Neural cell (in vitro differentiated cells): ENCODE measurements around the gene DNAH8. TPM values are rescaled to one million over a fixed set of nuclear protein-coding genes. Genes with fewer than 3 reads are reported as not detected.

Experiments used
- H2AFZ ChIP-seq: fragments of 200-600, 300-800 bp; sonication (generic), shearing (Covaris generic); 2 replicates; pipeline ENCODE4 v1.6.0; 2014; ENCODE audit warnings: low read depth, mild to moderate bottlenecking, antibody characterized with exemption, low read length, moderate library complexity
- H3F3A ChIP-seq: fragments of 200-600 bp; shearing (Covaris generic); 2 replicates; pipeline ENCODE4 v1.6.1; 2016; ENCODE audit warnings: mild to moderate bottlenecking, moderate library complexity, mixed read lengths, antibody characterized with exemption, low read length; ENCODE audit not compliant: insufficient read depth, poor library complexity, severe bottlenecking
- H3K27ac ChIP-seq: fragments of 200-600, 300-800 bp; sonication (generic), shearing (Covaris generic); 2 replicates; pipeline ENCODE4 v1.5.1; 2014; ENCODE audit warnings: mild to moderate bottlenecking, low read length, moderate library complexity
- H3K27me3 ChIP-seq: fragments of 300-800, 200-600 bp; sonication (generic), shearing (Covaris generic); 2 replicates; pipeline ENCODE4 v1.6.0; 2014; ENCODE audit warnings: mild to moderate bottlenecking, low read depth, low read length, moderate library complexity; ENCODE audit not compliant: insufficient read depth
- H3K36me3 ChIP-seq: fragments of 300-800, 200-600 bp; sonication (generic), shearing (Covaris generic); 2 replicates; pipeline ENCODE4 v1.5.1; 2014; ENCODE audit warnings: mild to moderate bottlenecking, antibody characterized with exemption, low read length, moderate library complexity; ENCODE audit not compliant: insufficient read depth
- H3K4me2 ChIP-seq: fragments of 300-800, 200-600 bp; sonication (generic), shearing (Covaris generic); 2 replicates; pipeline ENCODE4 v1.6.0; 2014; ENCODE audit warnings: mild to moderate bottlenecking, low read length
- H3K4me3 ChIP-seq: fragments of 300-800, 200-600 bp; sonication (generic), shearing (Covaris generic); 2 replicates; pipeline ENCODE4 v1.5.1; 2014; ENCODE audit warnings: mild to moderate bottlenecking, low read length, moderate library complexity
- H3K79me2 ChIP-seq: fragments of 200-600 bp; shearing (Covaris generic); replicated peaks from 2 replicates; pipeline ENCODE4 v1.6.0; 2014; ENCODE audit warnings: mild to moderate bottlenecking, low read length, moderate library complexity; ENCODE audit not compliant: insufficient read depth
- H3K9ac ChIP-seq: fragments of 300-800, 200-600 bp; sonication (generic), shearing (Covaris generic); 2 replicates; pipeline ENCODE4 v1.6.1; 2016; ENCODE audit warnings: mild to moderate bottlenecking, low read length, mixed read lengths
- H3K9me2 ChIP-seq: fragments of 200-600 bp; shearing (Covaris generic); 2 replicates; pipeline ENCODE4 v1.6.1; 2016; ENCODE audit warnings: mild to moderate bottlenecking, low read length, mixed read lengths; ENCODE audit not compliant: insufficient read depth
- H3K9me3 ChIP-seq: fragments of 200-600, 300-800 bp; sonication (generic), shearing (Covaris generic); 2 replicates; pipeline ENCODE4 v1.6.1; 2016; ENCODE audit warnings: mild to moderate bottlenecking, mixed run types, low read length, moderate library complexity, mixed read lengths
- H4K20me1 ChIP-seq: fragments of 200-600 bp; shearing (Covaris generic); 2 replicates; pipeline ENCODE4 v1.6.1; 2016; ENCODE audit warnings: mild to moderate bottlenecking, mixed run types; ENCODE audit not compliant: insufficient read depth
- EP300 ChIP-seq: fragments of 450-650 bp; conservative IDR thresholded peaks from 2 replicates; pipeline ENCODE4 v1.6.1; 2014; ENCODE audit warnings: antibody characterized with exemption, mild to moderate bottlenecking, moderate library complexity; ENCODE audit not compliant: poor library complexity, severe bottlenecking
- MXI1 ChIP-seq: fragments of 450-650 bp; conservative IDR thresholded peaks from 2 replicates; pipeline ENCODE4 v1.6.1; 2014; ENCODE audit warnings: antibody characterized with exemption, mild to moderate bottlenecking; ENCODE audit not compliant: poor library complexity, severe bottlenecking
- POLR2AphosphoS5 ChIP-seq: IDR thresholded peaks from 2 replicates; pipeline ENCODE4 v1.6.1; 2012
- RAD21 ChIP-seq: fragments of 450-650 bp; conservative IDR thresholded peaks from 2 replicates; pipeline ENCODE4 v1.6.1; 2014; ENCODE audit warnings: antibody characterized with exemption, mild to moderate bottlenecking, moderate library complexity
- SMC3 ChIP-seq: fragments of 450-650 bp; conservative IDR thresholded peaks from 2 replicates; pipeline ENCODE4 v1.6.1; 2014; ENCODE audit warnings: antibody characterized with exemption, mild to moderate bottlenecking, moderate library complexity; ENCODE audit not compliant: poor library complexity
- TAF1 ChIP-seq: IDR thresholded peaks from 2 replicates; pipeline ENCODE4 v1.6.1; 2012; ENCODE audit warnings: low read depth
- polyA plus RNA-seq: library from polyadenylated mRNA; depleted of rRNA; stranded (reverse); fragments of >200 nt; gene quantifications from 2 replicates; pipeline ENCODE4 v1.2.3, GENCODE V29; 2014
- TF ChIP-seq, protein P1 (sequence below): IDR thresholded peaks from 2 replicates; pipeline ENCODE4 v1.6.1; 2012; ENCODE audit warnings: borderline replicate concordance
- TF ChIP-seq, protein P2 (sequence below): fragments of 450-650 bp; IDR thresholded peaks from 2 replicates; pipeline ENCODE4 v1.5.1; 2014; ENCODE audit warnings: antibody characterized with exemption, mild to moderate bottlenecking, moderate library complexity; ENCODE audit not compliant: poor library complexity, severe bottlenecking

Gene DNAH8
- polyA plus RNA-seq, 1 donor from 2014 or later = 0.07 TPM

DNA sequence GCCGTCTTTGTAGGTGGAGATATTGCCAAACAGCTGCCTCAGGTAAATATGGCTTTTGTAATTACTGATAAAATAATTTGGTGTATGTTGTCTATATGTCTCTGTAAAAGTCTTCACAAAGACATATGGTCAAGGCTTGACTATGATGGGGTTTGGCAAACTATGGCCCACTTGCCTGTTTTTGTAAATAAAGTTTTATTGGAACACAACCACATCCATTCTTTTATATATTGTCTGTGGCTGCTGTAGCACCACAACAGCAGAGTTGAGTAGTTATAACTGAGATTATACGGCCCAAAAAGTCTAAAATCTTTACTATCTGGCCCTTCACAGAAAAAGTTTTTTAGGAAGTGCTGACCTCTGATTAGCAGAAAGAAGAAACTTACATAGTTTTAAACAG lies 133.6 kb downstream of the DNAH8 start:
- Histone ChIP-seq H3K79me2 (no peaks in the 10 kb centered on the region), H4K20me1 (no peaks in the 10 kb centered on the region), H3K4me2 (no peak overlapping the region), H3K27ac (no peak overlapping the region), H3K36me3 (no peaks in the 10 kb centered on the region), H3F3A (no peaks in the 10 kb centered on the region), H3K9me2 (no peaks in the 10 kb centered on the region), H3K4me3 (no peak overlapping the region), H3K9me3 (no peaks in the 10 kb centered on the region), H3K27me3 (no peaks in the 10 kb centered on the region), H2AFZ (no peak overlapping the region), H3K9ac (no peak overlapping the region)
- TF ChIP-seq TAF1 (no peak), POLR2AphosphoS5 (no peak), RAD21 (no peak), EP300 (no peak), MXI1 (no peak)
- TF ChIP-seq, protein P1, sequence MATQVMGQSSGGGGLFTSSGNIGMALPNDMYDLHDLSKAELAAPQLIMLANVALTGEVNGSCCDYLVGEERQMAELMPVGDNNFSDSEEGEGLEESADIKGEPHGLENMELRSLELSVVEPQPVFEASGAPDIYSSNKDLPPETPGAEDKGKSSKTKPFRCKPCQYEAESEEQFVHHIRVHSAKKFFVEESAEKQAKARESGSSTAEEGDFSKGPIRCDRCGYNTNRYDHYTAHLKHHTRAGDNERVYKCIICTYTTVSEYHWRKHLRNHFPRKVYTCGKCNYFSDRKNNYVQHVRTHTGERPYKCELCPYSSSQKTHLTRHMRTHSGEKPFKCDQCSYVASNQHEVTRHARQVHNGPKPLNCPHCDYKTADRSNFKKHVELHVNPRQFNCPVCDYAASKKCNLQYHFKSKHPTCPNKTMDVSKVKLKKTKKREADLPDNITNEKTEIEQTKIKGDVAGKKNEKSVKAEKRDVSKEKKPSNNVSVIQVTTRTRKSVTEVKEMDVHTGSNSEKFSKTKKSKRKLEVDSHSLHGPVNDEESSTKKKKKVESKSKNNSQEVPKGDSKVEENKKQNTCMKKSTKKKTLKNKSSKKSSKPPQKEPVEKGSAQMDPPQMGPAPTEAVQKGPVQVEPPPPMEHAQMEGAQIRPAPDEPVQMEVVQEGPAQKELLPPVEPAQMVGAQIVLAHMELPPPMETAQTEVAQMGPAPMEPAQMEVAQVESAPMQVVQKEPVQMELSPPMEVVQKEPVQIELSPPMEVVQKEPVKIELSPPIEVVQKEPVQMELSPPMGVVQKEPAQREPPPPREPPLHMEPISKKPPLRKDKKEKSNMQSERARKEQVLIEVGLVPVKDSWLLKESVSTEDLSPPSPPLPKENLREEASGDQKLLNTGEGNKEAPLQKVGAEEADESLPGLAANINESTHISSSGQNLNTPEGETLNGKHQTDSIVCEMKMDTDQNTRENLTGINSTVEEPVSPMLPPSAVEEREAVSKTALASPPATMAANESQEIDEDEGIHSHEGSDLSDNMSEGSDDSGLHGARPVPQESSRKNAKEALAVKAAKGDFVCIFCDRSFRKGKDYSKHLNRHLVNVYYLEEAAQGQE = no peak
- TF ChIP-seq, protein P2, sequence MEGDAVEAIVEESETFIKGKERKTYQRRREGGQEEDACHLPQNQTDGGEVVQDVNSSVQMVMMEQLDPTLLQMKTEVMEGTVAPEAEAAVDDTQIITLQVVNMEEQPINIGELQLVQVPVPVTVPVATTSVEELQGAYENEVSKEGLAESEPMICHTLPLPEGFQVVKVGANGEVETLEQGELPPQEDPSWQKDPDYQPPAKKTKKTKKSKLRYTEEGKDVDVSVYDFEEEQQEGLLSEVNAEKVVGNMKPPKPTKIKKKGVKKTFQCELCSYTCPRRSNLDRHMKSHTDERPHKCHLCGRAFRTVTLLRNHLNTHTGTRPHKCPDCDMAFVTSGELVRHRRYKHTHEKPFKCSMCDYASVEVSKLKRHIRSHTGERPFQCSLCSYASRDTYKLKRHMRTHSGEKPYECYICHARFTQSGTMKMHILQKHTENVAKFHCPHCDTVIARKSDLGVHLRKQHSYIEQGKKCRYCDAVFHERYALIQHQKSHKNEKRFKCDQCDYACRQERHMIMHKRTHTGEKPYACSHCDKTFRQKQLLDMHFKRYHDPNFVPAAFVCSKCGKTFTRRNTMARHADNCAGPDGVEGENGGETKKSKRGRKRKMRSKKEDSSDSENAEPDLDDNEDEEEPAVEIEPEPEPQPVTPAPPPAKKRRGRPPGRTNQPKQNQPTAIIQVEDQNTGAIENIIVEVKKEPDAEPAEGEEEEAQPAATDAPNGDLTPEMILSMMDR = no peak

DNA sequence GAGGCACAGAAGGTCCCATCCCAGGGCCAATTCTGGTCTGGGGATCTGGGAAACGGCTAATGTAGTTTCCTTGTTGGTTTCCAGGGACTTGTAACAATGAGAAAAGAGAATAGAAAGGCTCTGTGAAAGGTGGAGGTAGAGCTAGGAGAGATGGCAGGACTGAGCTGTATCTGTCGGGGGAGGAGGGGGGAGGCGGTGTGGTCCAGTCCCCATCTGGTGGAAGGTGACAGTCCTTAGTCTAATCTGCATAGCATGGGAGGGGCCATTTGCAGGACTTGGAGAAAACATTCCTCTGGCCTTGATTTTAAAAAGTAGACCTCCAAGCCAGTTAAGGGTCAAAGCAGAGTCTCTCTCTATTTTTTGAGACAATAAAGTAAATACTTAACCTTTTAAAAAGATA lies 137.1 kb downstream of the DNAH8 start:
- Histone ChIP-seq H3K36me3 (no peaks in the 10 kb centered on the region), H3K27ac (no peak overlapping the region), H3K79me2 (no peaks in the 10 kb centered on the region), H2AFZ (no peak overlapping the region), H3K9ac (no peak overlapping the region), H3K9me2 (no peaks in the 10 kb centered on the region), H3K27me3 (no peaks in the 10 kb centered on the region), H3K9me3 (no peaks in the 10 kb centered on the region), H4K20me1 (no peaks in the 10 kb centered on the region), H3F3A (no peaks in the 10 kb centered on the region), H3K4me3 (no peak overlapping the region), H3K4me2 (no peak overlapping the region)
- TF ChIP-seq, protein P2 = no peak
- TF ChIP-seq MXI1 (no peak), SMC3 (no peak)
